Pulmonary artery endothelial cell (primary cell): ENCODE results near the gene CTBP1. TPM values are rescaled to one million over a fixed set of nuclear protein-coding genes. Genes with fewer than 3 reads are reported as not detected.

Experiments
- DNase-seq: peaks from one replicate; pipeline ENCODE4 v3.0.0-alpha.2; 2011; ENCODE audit warnings: low read depth, low spot score
- total RNA-seq: library from RNA; depleted of rRNA; stranded (reverse); fragments of >200 nt; gene quantifications from 2 replicates; pipeline ENCODE4 v1.2.3, GENCODE V29; 2014

CTBP1 gene
- total RNA-seq, 1 donor from 2014 or later = 249 TPM

DNA sequence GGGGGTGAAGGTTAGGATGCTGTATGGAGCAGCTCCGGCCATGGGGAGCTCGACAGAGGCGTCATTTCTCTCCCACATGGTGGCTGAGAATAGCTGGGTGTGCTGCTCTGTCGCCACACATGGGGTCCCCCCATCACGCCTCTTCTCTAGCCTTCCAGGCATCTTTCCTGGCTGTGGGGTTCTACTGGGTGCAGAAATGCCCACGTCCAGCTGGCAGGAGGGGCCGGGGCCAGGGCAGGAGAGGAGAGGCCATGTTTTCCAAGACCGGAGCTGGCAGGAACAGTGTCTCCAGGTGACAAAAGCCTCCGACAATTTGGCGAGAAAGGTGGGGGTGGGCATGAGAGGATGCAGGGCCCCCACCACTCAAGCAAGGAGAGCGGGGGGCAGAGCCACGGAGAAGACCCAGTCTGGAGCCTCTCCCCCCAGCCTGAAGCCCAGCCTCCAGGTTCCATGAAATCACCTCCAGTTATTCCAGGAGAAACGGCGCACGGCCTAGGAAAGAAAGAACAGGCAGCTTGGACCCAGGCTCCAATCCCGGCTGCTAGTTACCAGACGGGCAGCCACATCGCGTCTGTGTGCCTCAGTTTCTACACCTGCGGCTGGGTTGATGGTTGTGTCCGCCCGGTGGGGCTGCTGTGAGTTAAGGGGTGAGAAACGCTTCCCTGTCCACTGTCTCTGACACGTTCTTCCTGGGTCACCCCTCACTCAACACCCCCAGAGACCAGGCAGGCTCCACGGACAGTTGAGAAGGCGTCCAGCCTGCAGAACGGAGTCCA is 49.2 kb downstream of the CTBP1 start:
- no peak for DNase-seq

DNA sequence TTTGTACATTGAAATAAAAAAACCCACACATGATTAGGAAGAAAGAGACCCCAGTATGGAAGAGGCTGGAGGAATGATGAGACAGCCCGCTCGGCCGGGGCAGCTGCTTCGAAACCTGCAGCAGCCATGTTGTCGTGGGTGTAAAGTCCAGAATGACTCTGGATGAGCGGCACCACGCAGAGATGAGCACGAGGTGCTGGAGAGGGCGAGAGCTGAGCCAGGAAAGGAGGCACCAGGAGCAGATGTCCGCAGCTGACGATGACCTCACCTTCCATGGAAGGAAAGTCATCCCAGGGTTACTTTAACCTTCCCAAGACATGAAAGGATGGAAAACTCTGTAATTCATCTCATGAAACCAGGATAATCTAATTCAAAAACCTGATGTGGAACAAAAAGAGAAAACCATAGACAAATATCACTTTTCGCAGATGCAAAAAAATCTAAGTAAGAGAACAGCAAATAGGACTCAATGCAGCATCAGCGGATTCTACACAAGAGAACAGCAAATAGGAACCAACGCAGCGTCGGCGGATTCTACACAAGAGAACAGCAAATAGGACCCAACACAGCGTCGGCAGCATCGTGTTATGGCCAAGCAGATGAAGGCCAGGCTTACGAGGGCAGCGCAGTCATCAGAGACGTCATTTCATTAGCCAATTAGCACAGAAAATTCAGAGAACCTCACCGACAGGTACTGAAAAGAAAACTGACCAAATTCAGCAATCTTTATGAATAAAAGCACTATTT is 50.7 kb downstream of the CTBP1 start:
- DNase-seq = no peak

DNA sequence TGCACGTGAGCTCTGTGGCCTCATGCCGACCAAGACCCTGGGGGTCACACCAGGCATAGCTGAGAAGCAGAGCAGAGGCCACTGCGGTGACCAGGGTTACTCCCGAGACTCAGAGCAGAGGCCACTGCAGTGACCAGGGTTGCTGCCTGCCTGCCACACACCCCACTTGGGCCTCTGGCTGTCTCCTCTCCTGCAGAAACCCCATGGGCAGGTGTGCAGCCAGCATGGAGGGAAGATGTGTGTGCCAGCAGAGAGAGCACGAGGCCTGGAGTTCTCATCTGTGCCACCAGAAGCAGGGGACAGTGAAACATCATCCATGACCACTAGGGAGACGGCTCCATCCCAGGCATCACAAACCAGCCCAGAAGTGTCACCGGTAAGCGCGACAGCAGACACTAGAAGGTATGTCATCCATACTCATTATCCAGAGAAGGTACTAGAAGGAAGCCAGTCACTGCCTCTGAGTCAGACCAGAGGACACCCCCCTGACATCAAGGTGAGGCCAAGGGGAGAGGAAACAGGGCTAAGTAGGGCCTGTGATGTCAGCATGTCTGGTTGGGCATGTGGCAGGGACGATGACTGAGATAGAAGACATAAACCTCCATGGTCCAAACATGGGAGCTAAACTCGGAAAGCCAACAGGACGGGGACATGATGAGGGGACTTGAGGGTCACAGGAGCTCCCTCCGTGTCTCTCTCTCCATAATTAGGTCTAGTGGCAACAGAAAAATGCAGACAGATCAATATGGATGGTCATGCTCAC is 52.3 kb downstream of the CTBP1 start:
- no peak for DNase-seq

- no peak for DNase-seq
Measured at GRCh38 chr4:1195891-1196401, 53.0 kb downstream of the CTBP1 start.

DNA sequence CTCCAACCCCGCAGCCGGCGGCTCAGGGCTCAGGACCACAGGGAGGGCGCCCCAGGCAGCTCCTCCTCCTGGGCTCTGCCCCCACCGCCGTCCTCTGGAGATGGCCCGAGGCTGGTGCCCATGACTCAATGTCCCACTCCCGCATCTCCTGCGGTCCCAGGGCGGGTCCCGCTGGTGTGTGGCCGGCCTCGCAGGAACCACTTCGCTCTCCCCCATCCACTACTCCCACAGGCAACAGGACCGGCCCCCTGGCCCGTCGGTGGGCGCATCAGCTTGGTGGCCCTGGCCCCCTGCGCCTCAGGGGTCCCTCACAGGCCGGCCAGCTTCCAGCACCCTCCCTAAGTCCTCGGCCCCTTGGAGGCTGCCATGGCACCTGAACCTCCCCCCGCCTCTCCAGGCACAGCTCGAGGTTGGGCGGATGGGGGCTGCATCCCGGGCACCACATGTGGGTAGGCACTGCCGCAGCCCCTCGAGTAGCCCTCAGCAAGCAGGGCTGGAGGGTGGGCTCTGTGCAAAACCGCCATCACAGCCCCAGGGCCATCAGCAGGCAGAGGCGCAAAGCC is 53.7 kb downstream of the CTBP1 start:
- no peak for DNase-seq

GRCh38 chr4:1194010-1194900 is 54.7 kb downstream of the CTBP1 start:
- DNase-seq = no peak

DNA sequence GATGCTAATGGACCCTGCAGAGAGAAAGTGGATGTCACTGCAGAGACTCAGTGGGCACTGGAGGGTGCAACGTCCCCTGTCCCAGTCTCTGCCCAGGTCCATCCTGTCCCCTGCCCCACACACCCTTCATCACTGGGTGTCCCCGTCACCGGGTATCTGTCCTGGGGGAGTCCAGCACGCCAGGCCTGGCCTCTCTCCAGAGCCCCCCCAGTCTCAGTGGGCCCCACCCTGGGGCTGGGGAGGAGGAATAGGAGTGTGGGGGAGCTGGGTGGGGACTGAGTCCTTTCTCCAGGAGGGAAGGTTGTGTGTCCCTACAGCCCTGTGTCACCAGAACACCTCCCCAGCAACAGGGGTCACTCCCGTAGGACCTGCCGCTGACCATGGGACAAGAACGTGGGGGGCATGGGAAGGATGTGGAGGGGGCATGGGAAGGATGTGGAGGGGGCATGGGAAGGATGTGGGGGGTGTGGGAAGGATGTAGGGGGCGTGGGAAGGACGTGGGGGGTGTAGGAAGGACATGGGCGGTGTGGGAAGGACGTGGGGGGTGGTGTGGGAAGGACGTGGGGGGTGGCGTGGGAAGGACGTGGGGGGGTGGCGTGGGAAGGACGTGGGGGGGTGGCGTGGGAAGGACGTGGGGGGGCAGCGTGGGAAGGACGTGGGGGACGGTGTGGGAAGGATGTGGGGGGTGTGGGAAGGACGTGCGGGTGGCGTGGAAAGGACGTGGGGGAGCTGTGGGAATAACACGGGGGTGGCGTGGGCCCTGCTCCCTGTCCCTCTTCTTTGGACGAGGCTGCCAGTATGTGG is 55.5 kb downstream of the CTBP1 start:
- no peak for DNase-seq

DNA sequence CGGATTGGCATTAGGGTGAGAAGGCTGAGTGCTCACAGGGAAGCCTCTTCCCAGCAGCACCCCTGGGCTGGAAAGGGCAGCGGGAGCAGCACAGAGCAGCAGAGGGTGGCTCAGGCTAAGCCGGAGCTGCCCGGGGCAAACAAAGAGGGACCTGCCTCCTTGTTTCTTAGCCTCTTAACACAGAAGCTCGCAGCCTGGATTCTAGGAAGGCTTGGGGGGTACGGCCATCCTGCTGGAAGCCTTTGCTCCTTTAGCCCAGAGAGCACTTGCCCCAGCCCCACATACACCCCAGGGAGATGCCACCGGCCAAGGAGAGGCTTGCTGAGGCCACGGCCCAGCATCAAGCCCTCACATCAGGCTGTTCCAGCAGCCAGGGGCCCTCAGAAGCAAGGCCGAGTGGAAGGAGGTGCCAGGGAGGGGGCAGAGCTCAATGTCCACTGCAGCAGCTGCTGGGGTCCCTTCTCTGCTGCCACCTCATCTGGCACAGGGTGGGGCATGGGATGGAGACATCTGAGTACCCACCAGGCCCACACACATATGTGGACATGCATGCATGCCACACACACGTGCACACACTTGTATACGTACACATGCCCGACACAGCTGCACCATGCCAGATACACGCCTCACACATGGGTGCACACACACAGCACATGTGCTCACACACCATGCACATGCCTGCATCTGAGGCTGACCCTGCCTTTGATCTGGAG is 56.3 kb downstream of the CTBP1 start:
- no peak for DNase-seq

DNA sequence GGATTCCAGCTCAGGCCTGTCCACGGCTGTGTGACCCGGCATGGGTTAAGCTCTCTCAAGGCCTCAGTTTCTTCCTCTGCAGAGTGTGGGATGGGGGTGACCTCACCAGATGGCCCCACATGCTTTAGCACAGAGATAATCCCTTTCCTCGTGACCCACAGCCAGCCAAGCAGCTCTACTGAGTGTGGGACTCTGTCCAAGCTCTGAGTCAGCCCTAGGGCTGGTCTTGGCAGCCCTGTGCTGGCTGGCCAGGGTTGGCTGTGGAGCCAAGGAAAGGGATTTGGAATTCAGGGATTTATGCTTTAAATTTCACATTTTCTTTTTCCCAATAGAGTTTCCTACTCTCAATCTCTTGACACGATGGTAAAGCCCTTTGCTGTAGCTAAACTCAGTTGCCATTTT is 56.8 kb downstream of the CTBP1 start:
- peak; percentile 79 for DNase-seq

DNA sequence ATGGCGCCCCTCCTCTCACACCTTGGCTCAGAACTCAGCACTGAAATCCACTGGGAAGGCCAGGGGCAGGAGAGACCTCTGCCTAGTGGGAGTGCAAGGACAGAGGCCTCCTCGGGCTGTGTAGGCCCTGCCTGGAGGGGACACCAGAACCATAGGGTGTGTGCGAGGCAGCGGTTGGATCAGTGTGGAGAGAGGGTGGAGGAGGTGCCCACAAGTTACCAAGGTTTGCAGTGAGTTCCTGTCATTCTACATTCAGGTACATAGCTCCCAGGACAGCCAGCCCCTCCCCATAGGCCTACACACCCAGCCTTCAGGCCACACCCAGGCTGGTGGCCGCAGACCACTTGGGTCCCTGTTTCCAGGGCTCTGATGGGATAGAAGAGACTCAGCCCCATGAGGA is 57.3 kb downstream of the CTBP1 start:
- DNase-seq = no peak

GRCh38 chr4:1187182-1187581 is 61.7 kb downstream of the CTBP1 start:
- DNase-seq = no peak

DNA sequence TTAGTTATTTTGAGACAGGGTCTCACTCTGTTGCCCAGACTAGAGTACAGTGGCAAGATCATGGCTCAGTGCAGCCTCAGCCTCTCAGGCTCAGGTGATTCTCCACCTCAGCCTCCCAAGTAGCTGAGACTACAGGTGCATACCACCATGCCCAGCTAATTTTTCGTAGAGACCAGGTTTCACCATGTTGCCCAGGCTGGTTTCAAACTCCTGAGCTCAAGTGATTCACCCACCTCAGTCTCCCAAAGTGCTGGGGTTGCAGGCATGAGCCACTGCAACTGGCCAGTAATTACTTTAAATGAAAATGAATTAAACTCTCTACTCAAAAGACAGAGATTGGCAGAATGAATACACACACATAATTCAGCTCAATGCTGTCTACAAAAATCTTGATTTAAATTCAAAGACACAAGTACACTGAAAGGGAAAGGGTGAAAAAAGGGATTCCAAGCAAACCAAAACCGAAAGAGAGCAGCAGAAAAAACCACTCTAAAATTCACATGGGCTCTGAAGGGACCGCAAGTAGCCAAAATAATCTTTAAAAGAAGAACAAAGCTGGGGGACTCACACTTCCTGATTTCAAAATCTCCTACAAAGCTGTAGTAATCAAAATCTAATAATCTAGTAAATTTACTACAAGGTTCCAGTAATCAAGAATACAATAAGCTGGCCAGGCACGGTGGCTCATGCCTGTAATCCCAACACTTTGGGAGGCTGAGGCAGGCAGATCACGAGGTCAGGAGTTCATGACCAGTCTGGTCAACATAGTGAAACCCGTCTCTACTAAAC is 64.8 kb downstream of the CTBP1 start:
- DNase-seq = no peak

DNA sequence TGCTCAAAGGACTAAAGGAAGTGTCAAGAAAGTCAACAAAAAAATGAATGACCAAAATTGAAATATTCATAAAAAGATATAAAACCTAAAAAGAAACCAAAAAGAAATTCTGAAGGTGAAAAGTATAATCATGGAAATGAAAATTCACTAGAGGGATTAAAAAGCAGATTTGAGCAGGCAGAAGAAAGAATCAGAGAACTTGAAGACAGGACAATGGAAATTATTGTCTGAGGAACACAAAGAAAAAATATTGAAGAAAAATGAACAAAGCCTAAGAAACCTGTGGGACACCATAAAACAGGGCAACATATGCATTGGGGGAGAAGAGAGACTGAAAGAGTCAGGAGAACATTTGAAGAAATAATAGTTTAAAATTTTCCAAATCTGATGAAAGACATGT is 66.6 kb downstream of the CTBP1 start:
- no peak for DNase-seq

DNA sequence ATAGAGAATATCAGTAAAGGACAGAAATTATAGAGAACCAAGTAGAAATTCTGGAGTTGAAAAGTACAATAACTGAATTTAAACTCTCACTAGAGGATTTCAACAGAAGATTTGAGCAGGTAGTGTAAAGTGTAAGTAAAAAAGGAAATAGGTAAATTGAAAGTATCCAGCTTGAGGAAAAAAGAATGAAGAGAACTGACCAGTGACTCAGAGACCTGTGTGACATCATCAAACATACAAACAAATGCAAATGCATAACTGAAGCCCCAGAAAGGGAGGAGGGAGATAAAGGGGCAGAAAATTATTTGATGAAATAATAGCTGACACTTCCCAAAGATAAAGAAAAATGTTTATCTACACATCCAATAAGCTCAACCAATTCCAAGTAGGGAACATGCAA is 68.3 kb downstream of the CTBP1 start:
- no peak for DNase-seq

GRCh38 chr4:1179976-1180375 is 69.0 kb downstream of the CTBP1 start:
- DNase-seq = no peak

- no peak for DNase-seq
Measured at GRCh38 chr4:1179089-1179441, 69.9 kb downstream of the CTBP1 start.

- DNase-seq = no peak
Measured at GRCh38 chr4:1178300-1179088, 70.4 kb downstream of the CTBP1 start.
